DOHH2 (cell line): ENCODE data around the gene ADGRL2.

Experiments
- H3F3A ChIP-seq: fragments of 200-600 bp; sonication (generic), shearing (Covaris generic); 2 replicates; pipeline ENCODE4 v1.6.0; 2016; ENCODE audit warnings: antibody characterized with exemption, mild to moderate bottlenecking; ENCODE audit not compliant: control insufficient read depth, insufficient read depth
- H3K27ac ChIP-seq: fragments of 200-600 bp; sonication (generic); 2 replicates; pipeline ENCODE4 v1.5.1; 2014; ENCODE audit warnings: low read depth, mild to moderate bottlenecking, low read length, moderate library complexity
- H3K27me3 ChIP-seq: fragments of 200-600 bp; sonication (generic); 2 replicates; pipeline ENCODE4 v1.6.1; 2014; ENCODE audit warnings: mild to moderate bottlenecking, low read length, mixed read lengths; ENCODE audit not compliant: control insufficient read depth
- H3K36me3 ChIP-seq: fragments of 200-600 bp; sonication (generic); 2 replicates; pipeline ENCODE4 v1.6.1; 2014; ENCODE audit warnings: mild to moderate bottlenecking, low read length, moderate library complexity, mixed read lengths; ENCODE audit not compliant: control insufficient read depth
- H3K4me1 ChIP-seq: fragments of 200-600 bp; sonication (generic); 2 replicates; pipeline ENCODE4 v1.6.1; 2014; ENCODE audit warnings: mild to moderate bottlenecking, low read length, mixed read lengths; ENCODE audit not compliant: control insufficient read depth
- H3K4me2 ChIP-seq: fragments of 200-600 bp; sonication (generic); 2 replicates; pipeline ENCODE4 v1.6.0; 2014; ENCODE audit warnings: mild to moderate bottlenecking, low read length, moderate library complexity
- H3K4me3 ChIP-seq: fragments of 200-600 bp; sonication (generic); 2 replicates; pipeline ENCODE4 v1.5.1; 2014; ENCODE audit warnings: mild to moderate bottlenecking, low read length, mixed read lengths
- H3K79me2 ChIP-seq: fragments of 200-600 bp; sonication (generic); 2 replicates; pipeline ENCODE4 v1.6.1; 2014; ENCODE audit warnings: mild to moderate bottlenecking, low read length, mixed read lengths; ENCODE audit not compliant: control insufficient read depth
- H3K9me2 ChIP-seq: fragments of 200-600 bp; sonication (generic); replicated peaks from 2 replicates; pipeline ENCODE4 v1.6.1; 2014; ENCODE audit warnings: mild to moderate bottlenecking, low read length, mixed read lengths; ENCODE audit not compliant: control insufficient read depth
- H3K9me3 ChIP-seq: fragments of 200-600 bp; sonication (generic); 2 replicates; pipeline ENCODE4 v1.6.1; 2014; ENCODE audit warnings: antibody characterized with exemption, low read length, mixed read lengths; ENCODE audit not compliant: control insufficient read depth, insufficient read depth
- H4K20me1 ChIP-seq: fragments of 200-600 bp; sonication (generic); 2 replicates; pipeline ENCODE4 v1.6.0; 2014; ENCODE audit warnings: low read depth, mild to moderate bottlenecking, antibody characterized with exemption, low read length, moderate library complexity; ENCODE audit not compliant: control insufficient read depth, insufficient read depth
- EZH2phosphoT487 ChIP-seq: fragments of 200-600 bp; sonication (generic); IDR thresholded peaks from 2 replicates; pipeline ENCODE4 v1.6.1; 2017; ENCODE audit warnings: borderline replicate concordance, mild to moderate bottlenecking, antibody characterized with exemption, low read length, moderate library complexity, mixed read lengths
- TF ChIP-seq, protein P1 (sequence below): fragments of 200-600 bp; sonication (generic); IDR thresholded peaks from one replicate; pipeline ENCODE4 v1.5.1; 2014; ENCODE audit warnings: antibody characterized with exemption, mild to moderate bottlenecking, low read depth, low read length; ENCODE audit not compliant: poor library complexity, severe bottlenecking

Gene ADGRL2

DNA sequence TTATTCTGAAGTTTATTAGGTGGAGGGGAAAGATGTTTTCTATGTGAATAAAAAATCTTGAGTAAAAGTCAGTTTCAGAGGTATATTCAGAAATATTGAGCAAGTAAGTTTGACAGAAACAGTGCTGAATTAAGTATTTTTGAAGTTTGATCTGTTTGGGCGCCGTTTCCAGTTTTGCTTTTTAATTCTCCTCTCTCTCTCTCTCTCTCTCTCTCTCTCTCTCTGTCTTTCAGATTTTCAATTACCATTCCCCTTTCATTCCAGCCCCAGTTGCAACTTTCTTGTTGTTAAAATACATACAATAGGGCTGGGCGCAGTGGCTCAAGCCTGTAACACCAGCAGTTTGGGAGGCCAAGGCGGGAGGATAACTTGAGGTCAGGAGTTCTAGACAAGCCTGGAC is 24.0 kb downstream of the ADGRL2 start:
- Histone ChIP-seq H3K4me3 (no peak overlapping the region), H4K20me1 (no peaks in the 10 kb centered on the region), H3K9me3 (no peaks in the 10 kb centered on the region), H3K36me3 (no peaks in the 10 kb centered on the region), H3K79me2 (no peaks in the 10 kb centered on the region), H3K9me2 (no peaks in the 10 kb centered on the region), H3F3A (no peaks in the 10 kb centered on the region), H3K27me3 (no peaks in the 10 kb centered on the region), H3K4me2 (no peak overlapping the region), H3K27ac (no peak overlapping the region), H3K4me1 (no peaks in the 10 kb centered on the region)
- TF ChIP-seq, protein P1, sequence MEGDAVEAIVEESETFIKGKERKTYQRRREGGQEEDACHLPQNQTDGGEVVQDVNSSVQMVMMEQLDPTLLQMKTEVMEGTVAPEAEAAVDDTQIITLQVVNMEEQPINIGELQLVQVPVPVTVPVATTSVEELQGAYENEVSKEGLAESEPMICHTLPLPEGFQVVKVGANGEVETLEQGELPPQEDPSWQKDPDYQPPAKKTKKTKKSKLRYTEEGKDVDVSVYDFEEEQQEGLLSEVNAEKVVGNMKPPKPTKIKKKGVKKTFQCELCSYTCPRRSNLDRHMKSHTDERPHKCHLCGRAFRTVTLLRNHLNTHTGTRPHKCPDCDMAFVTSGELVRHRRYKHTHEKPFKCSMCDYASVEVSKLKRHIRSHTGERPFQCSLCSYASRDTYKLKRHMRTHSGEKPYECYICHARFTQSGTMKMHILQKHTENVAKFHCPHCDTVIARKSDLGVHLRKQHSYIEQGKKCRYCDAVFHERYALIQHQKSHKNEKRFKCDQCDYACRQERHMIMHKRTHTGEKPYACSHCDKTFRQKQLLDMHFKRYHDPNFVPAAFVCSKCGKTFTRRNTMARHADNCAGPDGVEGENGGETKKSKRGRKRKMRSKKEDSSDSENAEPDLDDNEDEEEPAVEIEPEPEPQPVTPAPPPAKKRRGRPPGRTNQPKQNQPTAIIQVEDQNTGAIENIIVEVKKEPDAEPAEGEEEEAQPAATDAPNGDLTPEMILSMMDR, result no peak
- TF ChIP-seq EZH2phosphoT487, result no peak

DNA sequence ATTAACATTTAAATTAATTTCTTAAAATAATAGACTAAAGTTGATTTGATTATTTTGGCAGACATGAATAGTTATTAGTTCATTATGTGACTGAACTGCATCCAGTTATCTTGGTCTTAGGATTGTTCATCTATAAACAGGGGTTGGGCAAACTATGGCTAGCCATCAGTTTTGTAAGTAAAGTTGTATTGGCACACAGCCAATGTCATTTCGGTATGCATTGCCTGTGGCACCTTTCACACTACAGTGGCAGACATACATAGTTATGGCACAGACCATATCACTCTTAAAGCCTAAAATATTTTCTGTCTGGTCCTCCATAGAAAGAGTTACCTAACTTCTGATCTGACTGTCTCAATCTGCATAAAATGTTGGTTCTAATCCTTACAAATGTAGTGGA is 27.2 kb downstream of the ADGRL2 start:
- H3K4me1 ChIP-seq, result no peaks in the 10 kb centered on the region
- no peak overlapping the region for H3K4me2 ChIP-seq
- no peaks in the 10 kb centered on the region for H3K9me2 ChIP-seq
- TF ChIP-seq, protein P1, result no peak
- no peak for TF ChIP-seq EZH2phosphoT487
- H4K20me1 ChIP-seq, result no peaks in the 10 kb centered on the region
- no peaks in the 10 kb centered on the region for H3K79me2 ChIP-seq
- H3K4me3 ChIP-seq, result no peak overlapping the region
- no peaks in the 10 kb centered on the region for H3K9me3 ChIP-seq
- H3F3A ChIP-seq, result no peaks in the 10 kb centered on the region
- no peaks in the 10 kb centered on the region for H3K27me3 ChIP-seq
- H3K36me3 ChIP-seq, result no peaks in the 10 kb centered on the region
- H3K27ac ChIP-seq, result no peak overlapping the region

DNA sequence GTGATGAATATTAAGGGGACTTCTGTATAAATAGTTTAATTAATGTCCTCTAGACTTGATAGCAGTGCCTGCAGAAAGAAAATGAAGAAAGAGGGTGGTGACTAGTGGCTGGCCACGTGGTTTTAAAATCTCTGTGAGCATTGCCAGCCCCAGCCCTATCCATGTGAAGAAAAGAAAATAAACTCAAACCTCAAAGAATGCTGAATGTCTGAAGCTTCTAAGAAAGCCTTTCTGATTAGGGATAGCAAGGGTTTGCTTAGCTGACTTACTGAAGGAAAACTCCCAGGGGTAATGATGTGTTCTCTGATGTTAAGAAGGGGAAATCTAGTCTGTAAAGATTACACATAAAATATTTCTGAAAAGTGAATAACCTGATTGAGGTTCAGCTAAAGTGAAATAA is 31.8 kb downstream of the ADGRL2 start:
- no peaks in the 10 kb centered on the region for H3F3A ChIP-seq
- no peaks in the 10 kb centered on the region for H3K27me3 ChIP-seq
- H3K27ac ChIP-seq, result no peak overlapping the region
- H3K79me2 ChIP-seq, result no peaks in the 10 kb centered on the region
- no peaks in the 10 kb centered on the region for H4K20me1 ChIP-seq
- H3K36me3 ChIP-seq, result no peaks in the 10 kb centered on the region
- H3K4me1 ChIP-seq, result no peaks in the 10 kb centered on the region
- H3K9me2 ChIP-seq, result no peaks in the 10 kb centered on the region
- TF ChIP-seq, protein P1, result no peak
- TF ChIP-seq EZH2phosphoT487, result no peak
- H3K4me3 ChIP-seq, result no peak overlapping the region
- no peaks in the 10 kb centered on the region for H3K9me3 ChIP-seq
- no peak overlapping the region for H3K4me2 ChIP-seq

DNA sequence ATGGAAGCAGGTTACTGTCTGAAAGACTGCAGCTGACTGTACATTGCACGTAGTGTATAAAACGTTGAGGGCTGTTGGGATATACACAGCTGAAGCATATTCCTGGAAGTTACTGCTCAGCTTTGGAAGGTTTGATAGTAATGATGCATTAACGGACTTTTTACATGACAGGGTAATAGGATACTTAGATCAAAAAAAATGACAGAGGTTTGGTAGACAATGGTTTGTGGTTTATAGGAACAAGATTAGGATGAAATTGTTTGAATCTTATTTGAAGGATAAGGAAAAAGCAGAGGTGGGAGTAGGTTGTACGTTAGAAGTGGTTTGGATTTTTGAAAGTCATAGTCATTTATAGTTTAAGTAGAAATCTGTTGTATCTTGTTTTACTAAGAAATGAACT is 33.0 kb downstream of the ADGRL2 start:
- Histone ChIP-seq H3K79me2 (no peaks in the 10 kb centered on the region), H3K27ac (no peak overlapping the region), H4K20me1 (no peaks in the 10 kb centered on the region), H3K9me2 (no peaks in the 10 kb centered on the region), H3K9me3 (no peaks in the 10 kb centered on the region), H3K4me2 (no peak overlapping the region), H3K36me3 (no peaks in the 10 kb centered on the region), H3K4me3 (no peak overlapping the region), H3K27me3 (no peaks in the 10 kb centered on the region), H3F3A (no peaks in the 10 kb centered on the region), H3K4me1 (no peaks in the 10 kb centered on the region)
- TF ChIP-seq, protein P1, result no peak
- no peak for TF ChIP-seq EZH2phosphoT487
